NOMO-1 (cell line): ENCODE results near the gene RAPGEF2.
A peak's percentile ranks its signal among the peaks of the same experiment; 100 is the strongest.

Experiments used
- DNase-seq, 2 experiments: peaks; one replicate each; lab custom pipeline; 2025; ENCODE audit not compliant: unreplicated experiment in 2 of 2; lab: John Stamatoyannopoulos, UW

Gene RAPGEF2

GRCh38 chr4:159134429-159134828 is 31.6 kb downstream of the RAPGEF2 start:
- no peak for DNase-seq

- DNase-seq, result no peak
Observed at GRCh38 chr4:159137176-159137575, 34.3 kb downstream of the RAPGEF2 start.

GRCh38 chr4:159138436-159138835 is 35.6 kb downstream of the RAPGEF2 start:
- no peak for DNase-seq

GRCh38 chr4:159141193-159141592 is 38.3 kb downstream of the RAPGEF2 start:
- DNase-seq, result no peak

GRCh38 chr4:159142241-159142640 is 39.4 kb downstream of the RAPGEF2 start:
- peak in 1 of 2 experiments; percentile 48 for DNase-seq

GRCh38 chr4:159142681-159143384 is 40.0 kb downstream of the RAPGEF2 start:
- no peak for DNase-seq

GRCh38 chr4:159143687-159144086 is 40.8 kb downstream of the RAPGEF2 start:
- no peak for DNase-seq

- no peak for DNase-seq
Observed at GRCh38 chr4:159144112-159144694, 41.3 kb downstream of the RAPGEF2 start.

GRCh38 chr4:159145318-159145991 is 42.6 kb downstream of the RAPGEF2 start:
- no peak for DNase-seq

- DNase-seq, result no peak
Observed at GRCh38 chr4:159145992-159146330, 43.1 kb downstream of the RAPGEF2 start.

- DNase-seq, result no peak
Observed at GRCh38 chr4:159146488-159146887, 43.6 kb downstream of the RAPGEF2 start.

GRCh38 chr4:159148441-159148840 is 45.6 kb downstream of the RAPGEF2 start:
- DNase-seq, result no peak

- no peak for DNase-seq
Observed at GRCh38 chr4:159149666-159150065, 46.8 kb downstream of the RAPGEF2 start.

GRCh38 chr4:159150396-159150795 is 47.5 kb downstream of the RAPGEF2 start:
- DNase-seq, result no peak

- DNase-seq, result no peak
Observed at GRCh38 chr4:159150821-159151390, 48.0 kb downstream of the RAPGEF2 start.

GRCh38 chr4:159151689-159152088 is 48.8 kb downstream of the RAPGEF2 start:
- no peak for DNase-seq

- DNase-seq, result no peak
Observed at GRCh38 chr4:159152181-159152580, 49.3 kb downstream of the RAPGEF2 start.

- DNase-seq, result no peak
Observed at GRCh38 chr4:159153669-159154068, 50.8 kb downstream of the RAPGEF2 start.

- DNase-seq, result no peak
Observed at GRCh38 chr4:159155119-159155518, 52.2 kb downstream of the RAPGEF2 start.

- no peak for DNase-seq
Observed at GRCh38 chr4:159158083-159158617, 55.3 kb downstream of the RAPGEF2 start.

- DNase-seq, result no peak
Observed at GRCh38 chr4:159158985-159159384, 56.1 kb downstream of the RAPGEF2 start.

GRCh38 chr4:159159611-159160010 is 56.7 kb downstream of the RAPGEF2 start:
- no peak for DNase-seq
